Choroid plexus epithelial cell (primary cell): ENCODE data around the gene LAMC1.

Source experiments
- DNase-seq: peaks from one replicate; pipeline ENCODE4 v3.0.0-alpha.2; 2010; ENCODE audit warnings: low read depth
- H3K4me3 ChIP-seq: 2 replicates; pipeline ENCODE4 v1.5.1; 2011; ENCODE audit warnings: low read depth, mild to moderate bottlenecking, control low read depth, low read length, moderate library complexity
- CTCF ChIP-seq: conservative IDR thresholded peaks from 2 replicates; pipeline ENCODE4 v1.5.1; 2011; ENCODE audit warnings: low read depth, mild to moderate bottlenecking, control low read depth, inconsistent platforms, low read length, moderate library complexity

LAMC1 gene

GRCh38 chr1:183152180-183152579, 129.0 kb downstream of the LAMC1 start:
- no peak overlapping the region for H3K4me3 ChIP-seq
- no peak for DNase-seq
- TF ChIP-seq CTCF = no peak

- TF ChIP-seq CTCF = no peak
- DNase-seq = no peak
- H3K4me3 ChIP-seq = no peak overlapping the region
These were observed 132.7 kb downstream of the LAMC1 start for GRCh38 chr1:183155939-183156338.

- TF ChIP-seq CTCF = no peak
- DNase-seq = no peak
- H3K4me3 ChIP-seq = no peak overlapping the region
These were observed 136.7 kb downstream of the LAMC1 start for GRCh38 chr1:183159960-183160359.

- H3K4me3 ChIP-seq = no peak overlapping the region
- TF ChIP-seq CTCF = no peak
- DNase-seq = no peak
These were observed 138.2 kb downstream of the LAMC1 start for GRCh38 chr1:183161391-183161790.

GRCh38 chr1:183163316-183163715, 140.1 kb downstream of the LAMC1 start:
- TF ChIP-seq CTCF = no peak
- H3K4me3 ChIP-seq = no peak overlapping the region
- peak; percentile 60 for DNase-seq

GRCh38 chr1:183164340-183164739, 141.1 kb downstream of the LAMC1 start:
- DNase-seq = peak; percentile 82
- no peak overlapping the region for H3K4me3 ChIP-seq
- TF ChIP-seq CTCF = no peak

DNA sequence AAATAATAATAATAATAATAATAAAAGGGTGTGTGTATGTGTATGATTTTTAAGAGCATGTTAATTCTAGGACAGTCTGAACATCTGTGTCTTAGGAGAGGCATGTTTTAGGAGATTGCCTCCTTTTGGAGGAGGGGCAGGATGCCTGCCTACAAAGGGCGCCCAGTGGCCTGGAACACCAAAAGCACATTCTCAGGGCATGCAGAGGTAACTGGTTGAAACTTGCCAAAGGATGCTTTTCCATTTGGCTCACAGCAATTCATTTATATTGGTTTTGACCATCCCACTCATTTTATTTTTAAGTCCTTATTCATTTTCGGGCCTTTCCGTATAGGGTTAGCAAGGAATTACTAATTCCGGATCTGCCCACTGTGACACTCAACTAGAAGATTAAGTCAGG, 141.7 kb downstream of the LAMC1 start:
- H3K4me3 ChIP-seq = no peak overlapping the region

More for the DNA sequence above, 141.7 kb downstream of the LAMC1 start:
- no peak for TF ChIP-seq CTCF
- DNase-seq = no peak
